ENCODE measurements around the gene NME3. TPM values are rescaled to one million over a fixed set of nuclear protein-coding genes. Genes with fewer than 3 reads are reported as not detected.

Gene NME3
- total RNA-seq, 1 donor from 2014 or later: 51.2 TPM

- DNase-seq (ENCODE audit: low read depth): no peak
These were observed 41.9 kb downstream of the NME3 start for GRCh38 chr16:1729445-1729844.

GRCh38 chr16:1729026-1729425, 42.3 kb downstream of the NME3 start:
- DNase-seq (ENCODE audit: low read depth): no peak

- DNase-seq (ENCODE audit: low read depth): peak; percentile 74
These were observed 43.4 kb downstream of the NME3 start for GRCh38 chr16:1727651-1728624.

- DNase-seq (ENCODE audit: low read depth): no peak
These were observed 44.5 kb downstream of the NME3 start for GRCh38 chr16:1726661-1727502.

GRCh38 chr16:1724491-1724890, 46.9 kb downstream of the NME3 start:
- DNase-seq (ENCODE audit: low read depth): no peak

GRCh38 chr16:1723450-1724147, 47.7 kb downstream of the NME3 start:
- DNase-seq (ENCODE audit: low read depth): peak; percentile 62

- no peak for DNase-seq (ENCODE audit: low read depth)
These were observed 50.0 kb downstream of the NME3 start for GRCh38 chr16:1721372-1721771.

Small RNAs within 50 kb of the gene (microRNA-seq; reads per million reads assigned to microRNA genes)
- gene MIR3177: 4.0 reads per million, percentile 16 among the genes with 10 or more reads in this experiment

Other genes with a start within 250 kb of the NME3 start
- 0.45 TPM in 1 of 2 replicates, not detected in the other for gene TMEM204, start 237.9 kb downstream of the NME3 start, total RNA-seq
- 12.8 and 16.7 TPM in 2 replicates for gene IFT140, start 159.5 kb downstream of the NME3 start, total RNA-seq
- 7.8 and 8.4 TPM in 2 replicates for gene CRAMP1, start 159.2 kb downstream of the NME3 start, total RNA-seq
- 20.1 and 24.7 TPM in 2 replicates for gene JPT2, start 93.3 kb downstream of the NME3 start, total RNA-seq
- gene MAPK8IP3, start 65.3 kb downstream of the NME3 start, total RNA-seq: 90.3 and 108 TPM in 2 replicates
- 15.0 and 17.2 TPM in 2 replicates for gene EME2, start 1.3 kb upstream of the NME3 start, total RNA-seq
- gene MRPS34, start 1.6 kb upstream of the NME3 start, total RNA-seq: 152 TPM in 2 replicates
- gene SPSB3, start 11.0 kb upstream of the NME3 start, total RNA-seq: 27.0 and 39.6 TPM in 2 replicates
- gene NUBP2, start 11.4 kb upstream of the NME3 start, total RNA-seq: 114 and 157 TPM in 2 replicates
- not detected in 2 replicates for gene IGFALS, start 22.2 kb upstream of the NME3 start, total RNA-seq
- 178 and 182 TPM in 2 replicates for gene HAGH, start 55.3 kb upstream of the NME3 start, total RNA-seq
- 48.6 and 53.2 TPM in 2 replicates for gene FAHD1, start 55.7 kb upstream of the NME3 start, total RNA-seq
- gene MEIOB, start 100.6 kb upstream of the NME3 start, total RNA-seq: not detected in 2 replicates
- not detected in 2 replicates for gene HS3ST6, start 146.9 kb upstream of the NME3 start, total RNA-seq
- 23.2 and 26.8 TPM in 2 replicates for gene MSRB1, start 171.7 kb upstream of the NME3 start, total RNA-seq
- gene RPL3L, start 183.1 kb upstream of the NME3 start, total RNA-seq: 4.0 and 5.8 TPM in 2 replicates
- 206 and 226 TPM in 2 replicates for gene NDUFB10, start 188.0 kb upstream of the NME3 start, total RNA-seq
- 1,943 and 2,126 TPM in 2 replicates for gene RPS2, start 193.3 kb upstream of the NME3 start, total RNA-seq
- 0.24 TPM in 1 of 2 replicates, not detected in the other for gene RNF151, start 195.3 kb upstream of the NME3 start, total RNA-seq
- 46.8 and 66.4 TPM in 2 replicates for gene TBL3, start 200.5 kb upstream of the NME3 start, total RNA-seq
- 1.1 and 3.1 TPM in 2 replicates for gene NOXO1, start 209.9 kb upstream of the NME3 start, total RNA-seq
- 19.9 and 22.6 TPM in 2 replicates for gene GFER, start 212.7 kb upstream of the NME3 start, total RNA-seq
- gene SYNGR3, start 218.4 kb upstream of the NME3 start, total RNA-seq: 0.51 and 2.7 TPM in 2 replicates
- gene ZNF598, start 238.3 kb upstream of the NME3 start, total RNA-seq: 33.5 and 50.3 TPM in 2 replicates
- gene NPW, start 248.2 kb upstream of the NME3 start, total RNA-seq: 0.29 and 0.83 TPM in 2 replicates